WTC11 (cell line): ENCODE measurements around the gene LAMA4. TPM values are rescaled to one million over a fixed set of nuclear protein-coding genes. Genes with fewer than 3 reads are reported as not detected.

Experiments
- ATAC-seq: fragments of 200-7000 bp; cut with Tn5 transposase; 2 replicates; pipeline ENCODE4 v1.10.0; 2021; ENCODE audit warnings: mild to moderate bottlenecking, moderate library complexity
- CTCF ChIA-PET: fragments of 300-600 bp; sonication (Branson Sonifier 250); formaldehyde crosslinking; loops from one replicate; lab custom pipeline; 2021; ENCODE audit warnings: antibody characterized with exemption; lab: Charles Lee
- POLR2A ChIA-PET: fragments of 350-600 bp; sonication (Branson Sonifier 250); formaldehyde crosslinking; loops from one replicate; lab custom pipeline; 2021; ENCODE audit warnings: antibody characterized with exemption; lab: Charles Lee
- DNase-seq: peaks from one replicate; pipeline ENCODE4 v3.0.0; 2021; ENCODE audit warnings: low spot score
- H3K27ac Mint-ChIP-seq: 2 replicates; pipeline ENCODE4 v1.8.0; 2021; ENCODE audit warnings: mixed read lengths
- H3K27me3 Mint-ChIP-seq: 2 replicates; pipeline ENCODE4 v1.8.0; 2021; ENCODE audit warnings: low read depth, mild to moderate bottlenecking, moderate library complexity, mixed read lengths
- H3K36me3 Mint-ChIP-seq: 2 replicates; pipeline ENCODE4 v1.8.0; 2021; ENCODE audit warnings: mixed read lengths
- H3K4me1 Mint-ChIP-seq: 2 replicates; pipeline ENCODE4 v1.8.0; 2022; ENCODE audit warnings: mixed read lengths
- H3K4me3 Mint-ChIP-seq: 2 replicates; pipeline ENCODE4 v1.8.0; 2021; ENCODE audit warnings: mild to moderate bottlenecking, moderate library complexity, mixed read lengths
- H3K9me3 Mint-ChIP-seq: 2 replicates; pipeline ENCODE4 v1.8.0; 2021; ENCODE audit warnings: mixed read lengths
- CBFB ChIP-seq: sonication (generic); formaldehyde crosslinking; IDR thresholded peaks from 2 replicates; pipeline ENCODE4 v1.8.1; 2022; ENCODE audit warnings: mild to moderate bottlenecking, low read depth, missing genetic modification reagents
- CREB1 ChIP-seq: sonication (generic); formaldehyde crosslinking; IDR thresholded peaks from 2 replicates; pipeline ENCODE4 v1.8.0; 2023; ENCODE audit warnings: mild to moderate bottlenecking, missing genetic modification reagents
- CREM ChIP-seq: sonication (generic); formaldehyde crosslinking; IDR thresholded peaks from 2 replicates; pipeline ENCODE4 v1.8.1; 2022; ENCODE audit warnings: mild to moderate bottlenecking, missing genetic modification reagents, moderate library complexity
- FOXK1 ChIP-seq: sonication (generic); formaldehyde crosslinking; IDR thresholded peaks from 2 replicates; pipeline ENCODE4 v1.8.0; 2022; ENCODE audit warnings: mild to moderate bottlenecking, moderate library complexity, missing genetic modification reagents
- JUN ChIP-seq: sonication (generic); formaldehyde crosslinking; IDR thresholded peaks from 2 replicates; pipeline ENCODE4 v1.8.0; 2023; ENCODE audit warnings: mild to moderate bottlenecking, missing genetic modification reagents
- NFYB ChIP-seq: sonication (generic); formaldehyde crosslinking; conservative IDR thresholded peaks from 2 replicates; pipeline ENCODE4 v1.8.0; 2022; ENCODE audit warnings: low read depth, missing genetic modification reagents
- NR2C2 ChIP-seq: sonication (generic); formaldehyde crosslinking; IDR thresholded peaks from 2 replicates; pipeline ENCODE4 v1.8.0; 2022; ENCODE audit warnings: mild to moderate bottlenecking, missing genetic modification reagents
- NR3C1 ChIP-seq: sonication (generic); formaldehyde crosslinking; conservative IDR thresholded peaks from 2 replicates; pipeline ENCODE4 v1.8.1; 2023; ENCODE audit warnings: low read depth, mild to moderate bottlenecking, missing genetic modification reagents
- RORB ChIP-seq: fragments of 250-450 bp; sonication (Bioruptor Pico); IDR thresholded peaks from 2 replicates; pipeline ENCODE4 v1.9.0; 2021; ENCODE audit warnings: mild to moderate bottlenecking
- SMAD3 ChIP-seq: sonication (generic); formaldehyde crosslinking; IDR thresholded peaks from 2 replicates; pipeline ENCODE4 v1.8.0; 2022; ENCODE audit warnings: missing genetic modification reagents, mild to moderate bottlenecking, borderline replicate concordance
- TP53 ChIP-seq: sonication (generic); formaldehyde crosslinking; IDR thresholded peaks from 2 replicates; pipeline ENCODE4 v1.8.1; 2023; ENCODE audit warnings: mild to moderate bottlenecking, missing genetic modification reagents
- ZNF121 ChIP-seq: sonication (generic); formaldehyde crosslinking; IDR thresholded peaks from 2 replicates; pipeline ENCODE4 v1.8.0; 2023; ENCODE audit warnings: missing genetic modification reagents
- ZNF232 ChIP-seq: sonication (generic); formaldehyde crosslinking; IDR thresholded peaks from 2 replicates; pipeline ENCODE4 v1.8.0; 2022; ENCODE audit warnings: mild to moderate bottlenecking, missing genetic modification reagents
- ZNF416 ChIP-seq: fragments of 250-450 bp; sonication (Bioruptor Pico); IDR thresholded peaks from 2 replicates; pipeline ENCODE4 v1.9.0; 2021; ENCODE audit warnings: mild to moderate bottlenecking, inconsistent platforms
- ZNF671 ChIP-seq: fragments of 250-450 bp; sonication (Bioruptor Pico); IDR thresholded peaks from 2 replicates; pipeline ENCODE4 v1.8.0; 2021; ENCODE audit warnings: mild to moderate bottlenecking
- total RNA-seq: library from RNA; stranded (reverse); gene quantifications from 3 replicates; pipeline ENCODE4 v1.2.3, GENCODE V29; 2021
- TF ChIP-seq, protein P1 (sequence below): sonication (generic); formaldehyde crosslinking; IDR thresholded peaks from 2 replicates; pipeline ENCODE4 v1.8.1; 2023; ENCODE audit warnings: mild to moderate bottlenecking, moderate library complexity, missing genetic modification reagents
- TF ChIP-seq, protein P2 (sequence below): fragments of 250-450 bp; sonication (Bioruptor Pico); IDR thresholded peaks from 2 replicates; pipeline ENCODE4 v1.9.0; 2021; ENCODE audit warnings: mild to moderate bottlenecking, borderline replicate concordance
- TF ChIP-seq, protein P3 (sequence below): sonication (generic); formaldehyde crosslinking; IDR thresholded peaks from 2 replicates; pipeline ENCODE4 v1.8.0; 2023; ENCODE audit warnings: missing genetic modification reagents, mild to moderate bottlenecking, borderline replicate concordance
- TF ChIP-seq, protein P4 (sequence below): fragments of 250-450 bp; sonication (Bioruptor Pico); IDR thresholded peaks from 2 replicates; pipeline ENCODE4 v1.9.0; 2021; ENCODE audit warnings: mild to moderate bottlenecking

The LAMA4 gene
- total RNA-seq, 1 experiment from 2014 or later, result 1.6 TPM

DNA sequence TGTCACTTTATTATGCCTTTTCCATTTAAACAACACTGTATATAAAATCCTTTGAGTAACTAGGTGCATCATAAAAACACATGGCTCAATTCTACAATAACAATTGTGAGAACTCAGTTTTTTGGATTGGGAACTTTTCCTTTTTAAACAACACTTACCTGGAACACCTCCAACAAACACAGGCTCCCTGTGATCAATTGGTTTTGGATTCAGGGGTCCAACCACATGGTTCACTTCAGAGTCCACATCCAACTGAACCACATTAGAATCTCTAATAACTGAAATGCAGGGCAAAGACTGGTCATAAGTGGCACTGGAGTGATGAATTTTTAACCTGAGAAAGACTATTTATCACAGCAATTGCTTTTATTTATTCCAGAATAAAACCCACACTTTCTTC, 140.4 kb downstream of the LAMA4 start (continued):
- TF ChIP-seq SMAD3, result no peak

DNA sequence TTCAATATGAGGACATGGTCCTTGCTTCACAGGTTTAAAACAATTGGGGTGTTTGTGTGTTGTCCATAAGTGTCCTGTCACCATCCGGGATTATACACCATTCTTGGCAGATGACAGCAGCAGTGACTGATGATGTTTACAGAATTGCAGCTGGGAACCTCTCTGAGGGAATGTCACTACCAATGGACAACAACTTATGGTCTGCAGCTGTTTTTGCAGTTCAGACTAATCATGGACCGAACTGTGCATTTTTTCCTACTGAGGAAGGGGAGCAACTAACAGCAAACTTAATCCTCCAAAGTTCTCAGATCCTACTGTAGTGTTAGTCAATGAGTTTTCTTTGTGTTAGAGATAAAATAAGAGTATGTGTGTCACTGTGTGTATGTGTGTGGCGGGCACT, 140.9 kb downstream of the LAMA4 start:
- no peak for ATAC-seq
- CTCF ChIA-PET, result no interaction called here

DNA sequence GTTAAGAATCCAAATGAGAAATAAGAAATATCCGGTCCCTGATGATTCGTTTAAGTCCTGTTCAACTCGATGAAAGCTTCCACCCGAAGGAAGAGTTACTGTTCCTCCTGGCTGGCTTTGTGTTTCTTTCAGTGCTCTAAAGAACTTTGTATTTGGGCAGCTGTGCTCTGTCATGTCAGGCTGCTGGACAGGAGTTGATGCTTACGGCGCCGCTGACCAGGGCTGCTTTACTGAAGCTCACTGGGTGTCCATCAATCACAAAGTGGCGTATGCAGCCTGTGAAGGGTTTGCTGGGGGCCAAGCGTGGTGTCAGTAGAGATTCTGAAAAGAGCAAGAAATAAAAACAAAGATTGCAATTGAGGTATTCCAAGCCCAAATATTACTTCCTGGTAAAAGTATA, 145.1 kb downstream of the LAMA4 start:
- TF ChIP-seq, protein P1, sequence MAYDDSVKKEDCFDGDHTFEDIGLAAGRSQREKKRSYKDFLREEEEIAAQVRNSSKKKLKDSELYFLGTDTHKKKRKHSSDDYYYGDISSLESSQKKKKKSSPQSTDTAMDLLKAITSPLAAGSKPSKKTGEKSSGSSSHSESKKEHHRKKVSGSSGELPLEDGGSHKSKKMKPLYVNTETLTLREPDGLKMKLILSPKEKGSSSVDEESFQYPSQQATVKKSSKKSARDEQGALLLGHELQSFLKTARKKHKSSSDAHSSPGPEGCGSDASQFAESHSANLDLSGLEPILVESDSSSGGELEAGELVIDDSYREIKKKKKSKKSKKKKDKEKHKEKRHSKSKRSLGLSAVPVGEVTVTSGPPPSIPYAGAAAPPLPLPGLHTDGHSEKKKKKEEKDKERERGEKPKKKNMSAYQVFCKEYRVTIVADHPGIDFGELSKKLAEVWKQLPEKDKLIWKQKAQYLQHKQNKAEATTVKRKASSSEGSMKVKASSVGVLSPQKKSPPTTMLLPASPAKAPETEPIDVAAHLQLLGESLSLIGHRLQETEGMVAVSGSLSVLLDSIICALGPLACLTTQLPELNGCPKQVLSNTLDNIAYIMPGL (CRISPR knock-in tag), result no peak
- TF ChIP-seq FOXK1 (CRISPR knock-in tag) (no peak), NR2C2 (CRISPR knock-in tag) (no peak), ZNF121 (CRISPR knock-in tag) (no peak), NR3C1 (no peak), RORB (CRISPR knock-in tag) (no peak), JUN (CRISPR knock-in tag) (no peak), CREB1 (no peak)
- TF ChIP-seq, protein P2, sequence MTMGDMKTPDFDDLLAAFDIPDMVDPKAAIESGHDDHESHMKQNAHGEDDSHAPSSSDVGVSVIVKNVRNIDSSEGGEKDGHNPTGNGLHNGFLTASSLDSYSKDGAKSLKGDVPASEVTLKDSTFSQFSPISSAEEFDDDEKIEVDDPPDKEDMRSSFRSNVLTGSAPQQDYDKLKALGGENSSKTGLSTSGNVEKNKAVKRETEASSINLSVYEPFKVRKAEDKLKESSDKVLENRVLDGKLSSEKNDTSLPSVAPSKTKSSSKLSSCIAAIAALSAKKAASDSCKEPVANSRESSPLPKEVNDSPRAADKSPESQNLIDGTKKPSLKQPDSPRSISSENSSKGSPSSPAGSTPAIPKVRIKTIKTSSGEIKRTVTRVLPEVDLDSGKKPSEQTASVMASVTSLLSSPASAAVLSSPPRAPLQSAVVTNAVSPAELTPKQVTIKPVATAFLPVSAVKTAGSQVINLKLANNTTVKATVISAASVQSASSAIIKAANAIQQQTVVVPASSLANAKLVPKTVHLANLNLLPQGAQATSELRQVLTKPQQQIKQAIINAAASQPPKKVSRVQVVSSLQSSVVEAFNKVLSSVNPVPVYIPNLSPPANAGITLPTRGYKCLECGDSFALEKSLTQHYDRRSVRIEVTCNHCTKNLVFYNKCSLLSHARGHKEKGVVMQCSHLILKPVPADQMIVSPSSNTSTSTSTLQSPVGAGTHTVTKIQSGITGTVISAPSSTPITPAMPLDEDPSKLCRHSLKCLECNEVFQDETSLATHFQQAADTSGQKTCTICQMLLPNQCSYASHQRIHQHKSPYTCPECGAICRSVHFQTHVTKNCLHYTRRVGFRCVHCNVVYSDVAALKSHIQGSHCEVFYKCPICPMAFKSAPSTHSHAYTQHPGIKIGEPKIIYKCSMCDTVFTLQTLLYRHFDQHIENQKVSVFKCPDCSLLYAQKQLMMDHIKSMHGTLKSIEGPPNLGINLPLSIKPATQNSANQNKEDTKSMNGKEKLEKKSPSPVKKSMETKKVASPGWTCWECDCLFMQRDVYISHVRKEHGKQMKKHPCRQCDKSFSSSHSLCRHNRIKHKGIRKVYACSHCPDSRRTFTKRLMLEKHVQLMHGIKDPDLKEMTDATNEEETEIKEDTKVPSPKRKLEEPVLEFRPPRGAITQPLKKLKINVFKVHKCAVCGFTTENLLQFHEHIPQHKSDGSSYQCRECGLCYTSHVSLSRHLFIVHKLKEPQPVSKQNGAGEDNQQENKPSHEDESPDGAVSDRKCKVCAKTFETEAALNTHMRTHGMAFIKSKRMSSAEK, result no peak
- DNase-seq (no peak), ATAC-seq (no peak)
- CTCF ChIA-PET, result no interaction called here
- POLR2A ChIA-PET, result no interaction called here
- H3K4me1 Mint-ChIP-seq, result peaks cover 3% of the 10 kb centered on the region; the same call in 1 of the 2 replicates
- peaks cover 14% of the 10 kb centered on the region for H3K36me3 Mint-ChIP-seq
- H3K4me3 Mint-ChIP-seq, result no peak overlapping the region
- no peak overlapping the region for H3K27ac Mint-ChIP-seq
- no peaks in the 10 kb centered on the region for H3K27me3 Mint-ChIP-seq
- H3K9me3 Mint-ChIP-seq, result peaks cover 17% of the 10 kb centered on the region

More for the DNA sequence above, 140.9 kb downstream of the LAMA4 start:
- H3K36me3 Mint-ChIP-seq, result no peaks in the 10 kb centered on the region
- H3K27me3 Mint-ChIP-seq, result no peaks in the 10 kb centered on the region
- H3K27ac Mint-ChIP-seq, result no peak overlapping the region
- no peak for DNase-seq
- TF ChIP-seq FOXK1 (CRISPR knock-in tag), result no peak
- H3K9me3 Mint-ChIP-seq, result no peaks in the 10 kb centered on the region
- H3K4me1 Mint-ChIP-seq, result peaks cover 3% of the 10 kb centered on the region; the same call in 1 of the 2 replicates
- POLR2A ChIA-PET, result no interaction called here
- no peak overlapping the region for H3K4me3 Mint-ChIP-seq

DNA sequence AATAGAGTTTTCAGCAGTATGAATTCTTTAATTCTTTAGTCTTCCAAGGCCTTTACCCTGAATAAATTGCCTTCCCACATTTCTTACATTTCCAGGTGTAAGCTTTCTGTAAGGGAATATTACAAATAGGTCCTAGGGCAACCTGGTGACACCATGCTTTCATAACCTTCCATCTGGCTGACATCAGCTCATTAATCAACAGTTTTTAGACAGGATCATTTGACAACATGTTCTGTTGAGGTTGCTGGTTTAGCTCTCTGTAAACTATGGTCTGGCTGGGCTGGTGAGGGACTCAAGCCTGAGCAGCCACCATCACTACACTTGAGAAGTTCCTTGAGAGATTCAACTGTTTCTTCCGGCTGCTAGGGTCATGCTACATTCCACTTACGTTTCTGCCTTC, 147.8 kb downstream of the LAMA4 start:
- peaks cover 23% of the 10 kb centered on the region for H3K36me3 Mint-ChIP-seq
- ChIA-PET CTCF (no interaction called here), POLR2A (no interaction called here)
- no peak overlapping the region for H3K27ac Mint-ChIP-seq
- no peak for DNase-seq
- no peak overlapping the region for H3K4me3 Mint-ChIP-seq
- peaks cover 18% of the 10 kb centered on the region for H3K4me1 Mint-ChIP-seq
- peaks cover 17% of the 10 kb centered on the region for H3K9me3 Mint-ChIP-seq
- ATAC-seq, result no peak
- no peaks in the 10 kb centered on the region for H3K27me3 Mint-ChIP-seq
- TF ChIP-seq, protein P3, sequence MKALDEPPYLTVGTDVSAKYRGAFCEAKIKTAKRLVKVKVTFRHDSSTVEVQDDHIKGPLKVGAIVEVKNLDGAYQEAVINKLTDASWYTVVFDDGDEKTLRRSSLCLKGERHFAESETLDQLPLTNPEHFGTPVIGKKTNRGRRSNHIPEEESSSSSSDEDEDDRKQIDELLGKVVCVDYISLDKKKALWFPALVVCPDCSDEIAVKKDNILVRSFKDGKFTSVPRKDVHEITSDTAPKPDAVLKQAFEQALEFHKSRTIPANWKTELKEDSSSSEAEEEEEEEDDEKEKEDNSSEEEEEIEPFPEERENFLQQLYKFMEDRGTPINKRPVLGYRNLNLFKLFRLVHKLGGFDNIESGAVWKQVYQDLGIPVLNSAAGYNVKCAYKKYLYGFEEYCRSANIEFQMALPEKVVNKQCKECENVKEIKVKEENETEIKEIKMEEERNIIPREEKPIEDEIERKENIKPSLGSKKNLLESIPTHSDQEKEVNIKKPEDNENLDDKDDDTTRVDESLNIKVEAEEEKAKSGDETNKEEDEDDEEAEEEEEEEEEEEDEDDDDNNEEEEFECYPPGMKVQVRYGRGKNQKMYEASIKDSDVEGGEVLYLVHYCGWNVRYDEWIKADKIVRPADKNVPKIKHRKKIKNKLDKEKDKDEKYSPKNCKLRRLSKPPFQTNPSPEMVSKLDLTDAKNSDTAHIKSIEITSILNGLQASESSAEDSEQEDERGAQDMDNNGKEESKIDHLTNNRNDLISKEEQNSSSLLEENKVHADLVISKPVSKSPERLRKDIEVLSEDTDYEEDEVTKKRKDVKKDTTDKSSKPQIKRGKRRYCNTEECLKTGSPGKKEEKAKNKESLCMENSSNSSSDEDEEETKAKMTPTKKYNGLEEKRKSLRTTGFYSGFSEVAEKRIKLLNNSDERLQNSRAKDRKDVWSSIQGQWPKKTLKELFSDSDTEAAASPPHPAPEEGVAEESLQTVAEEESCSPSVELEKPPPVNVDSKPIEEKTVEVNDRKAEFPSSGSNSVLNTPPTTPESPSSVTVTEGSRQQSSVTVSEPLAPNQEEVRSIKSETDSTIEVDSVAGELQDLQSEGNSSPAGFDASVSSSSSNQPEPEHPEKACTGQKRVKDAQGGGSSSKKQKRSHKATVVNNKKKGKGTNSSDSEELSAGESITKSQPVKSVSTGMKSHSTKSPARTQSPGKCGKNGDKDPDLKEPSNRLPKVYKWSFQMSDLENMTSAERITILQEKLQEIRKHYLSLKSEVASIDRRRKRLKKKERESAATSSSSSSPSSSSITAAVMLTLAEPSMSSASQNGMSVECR (CRISPR knock-in tag), result no peak
- TF ChIP-seq NFYB (no peak), CBFB (CRISPR knock-in tag) (no peak), ZNF671 (CRISPR knock-in tag) (no peak), NR3C1 (no peak), ZNF232 (no peak), ZNF416 (CRISPR knock-in tag) (no peak), CREM (no peak), TP53 (CRISPR knock-in tag) (no peak)
- TF ChIP-seq, protein P4, sequence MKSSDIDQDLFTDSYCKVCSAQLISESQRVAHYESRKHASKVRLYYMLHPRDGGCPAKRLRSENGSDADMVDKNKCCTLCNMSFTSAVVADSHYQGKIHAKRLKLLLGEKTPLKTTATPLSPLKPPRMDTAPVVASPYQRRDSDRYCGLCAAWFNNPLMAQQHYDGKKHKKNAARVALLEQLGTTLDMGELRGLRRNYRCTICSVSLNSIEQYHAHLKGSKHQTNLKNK (CRISPR knock-in tag), result no peak
